ENCODE results near the gene POLE.

POLE gene

DNA sequence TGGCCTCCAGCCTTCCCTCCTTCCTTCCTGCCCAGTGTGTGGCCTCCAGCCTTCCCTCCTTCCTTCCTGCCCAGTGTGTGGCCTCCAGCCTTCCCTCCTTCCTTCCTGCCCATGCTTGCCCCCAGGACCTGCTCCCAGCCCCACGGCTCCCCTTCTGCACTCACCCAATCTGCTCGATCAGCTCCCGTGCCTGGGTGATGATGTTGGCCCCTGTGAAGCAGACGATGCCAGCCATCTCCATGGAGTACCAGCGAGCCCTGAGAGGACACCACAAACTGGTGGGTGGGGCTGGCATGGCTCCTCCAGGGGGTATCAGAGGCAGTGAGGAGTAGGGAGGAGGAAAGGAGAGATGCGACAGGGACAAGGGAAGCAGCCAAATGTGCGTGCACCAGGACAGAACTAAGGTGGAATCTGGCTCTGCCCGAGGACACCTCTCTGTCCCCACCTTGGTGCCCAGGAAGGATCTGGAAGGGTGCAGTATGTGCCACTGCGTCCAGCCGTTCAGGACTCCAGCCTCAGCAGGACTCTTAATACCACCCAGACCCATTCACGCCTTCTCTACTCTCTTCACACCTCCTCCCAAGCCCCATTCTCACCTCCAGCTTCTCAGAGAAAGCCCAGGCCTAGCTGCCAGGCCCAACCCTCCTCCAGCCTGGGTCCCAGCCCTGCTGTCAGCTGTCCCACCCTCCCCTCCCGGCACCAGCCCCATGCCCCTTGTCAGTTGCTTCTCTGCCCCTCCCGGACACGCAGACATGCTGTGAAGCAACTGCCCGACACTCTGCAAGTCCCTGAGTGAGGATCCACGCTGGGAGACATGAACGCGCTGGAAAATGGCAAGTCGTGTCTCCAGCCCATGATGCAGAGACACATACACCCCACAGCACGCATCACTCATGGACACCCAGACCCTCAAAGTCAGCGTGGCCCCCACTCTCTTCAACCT is 22.7 kb downstream of the POLE start:
- Histone ChIP-seq H3K27ac (ENCODE audit: low read depth, low read length) (no peak overlapping the region), H3K79me2 (ENCODE audit: control insufficient read depth, insufficient read depth, low read length, unreplicated experiment) (no peaks in the 10 kb centered on the region), H3K4me3 (ENCODE audit: low read depth, low read length) (no peak overlapping the region), H2AFZ (ENCODE audit: low read length, unreplicated experiment) (no peak overlapping the region), H3K27me3 (ENCODE audit: insufficient read depth, low read length) (no peaks in the 10 kb centered on the region), H3K4me1 (ENCODE audit: control insufficient read depth, insufficient read depth, low read length, unreplicated experiment) (no peaks in the 10 kb centered on the region), H3K36me3 (ENCODE audit: insufficient read depth, low read length) (peaks cover 41% of the 10 kb centered on the region)

DNA sequence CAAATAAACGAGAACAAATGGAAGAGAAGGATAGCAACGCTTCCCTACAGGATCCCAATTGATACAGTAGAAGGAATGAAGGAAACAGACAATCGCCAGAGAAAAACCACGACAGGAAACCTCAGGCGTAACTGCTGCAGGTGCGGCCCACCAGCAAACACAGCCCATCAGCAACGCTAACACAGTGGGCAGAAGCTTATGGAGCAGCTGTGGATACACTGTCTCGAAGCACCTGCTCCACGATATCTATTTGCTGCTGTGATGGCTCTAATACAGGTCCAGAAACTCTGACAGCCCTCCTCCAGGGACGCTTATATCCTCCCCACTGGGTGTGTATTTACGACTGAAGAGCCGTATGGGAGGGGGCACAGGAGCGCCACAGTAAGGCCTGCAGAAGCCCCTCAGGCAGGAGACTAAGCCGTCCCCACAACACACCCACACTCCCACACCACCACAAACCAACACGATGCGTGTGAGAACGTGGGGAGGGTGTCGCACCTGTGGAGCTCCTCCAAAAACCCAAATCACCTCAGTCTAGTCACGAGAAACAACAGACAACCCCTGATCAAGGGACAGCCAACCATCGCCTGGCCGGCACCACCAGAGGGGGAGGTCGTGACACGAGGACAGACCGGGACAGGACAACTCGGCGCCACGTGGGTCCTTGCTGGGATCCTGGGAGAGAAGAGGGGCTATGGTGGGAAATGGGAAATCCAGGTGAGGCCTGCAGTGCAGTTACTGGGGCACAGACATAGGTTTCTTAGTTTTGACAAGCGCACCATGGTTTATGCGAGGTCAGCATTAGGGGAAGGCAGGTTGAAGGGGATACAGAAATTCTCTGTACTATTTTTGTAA is 24.0 kb downstream of the POLE start:
- no peaks in the 10 kb centered on the region for H3K79me2 ChIP-seq (ENCODE audit: control insufficient read depth, insufficient read depth, low read length, unreplicated experiment)
- H3K4me1 ChIP-seq (ENCODE audit: control insufficient read depth, insufficient read depth, low read length, unreplicated experiment): no peaks in the 10 kb centered on the region
- H3K4me3 ChIP-seq (ENCODE audit: low read depth, low read length): no peak overlapping the region
- no peak overlapping the region for H3K27ac ChIP-seq (ENCODE audit: low read depth, low read length)
- no peaks in the 10 kb centered on the region for H3K27me3 ChIP-seq (ENCODE audit: insufficient read depth, low read length)
- H2AFZ ChIP-seq (ENCODE audit: low read length, unreplicated experiment): no peak overlapping the region
- peaks cover 46% of the 10 kb centered on the region for H3K36me3 ChIP-seq (ENCODE audit: insufficient read depth, low read length)

DNA sequence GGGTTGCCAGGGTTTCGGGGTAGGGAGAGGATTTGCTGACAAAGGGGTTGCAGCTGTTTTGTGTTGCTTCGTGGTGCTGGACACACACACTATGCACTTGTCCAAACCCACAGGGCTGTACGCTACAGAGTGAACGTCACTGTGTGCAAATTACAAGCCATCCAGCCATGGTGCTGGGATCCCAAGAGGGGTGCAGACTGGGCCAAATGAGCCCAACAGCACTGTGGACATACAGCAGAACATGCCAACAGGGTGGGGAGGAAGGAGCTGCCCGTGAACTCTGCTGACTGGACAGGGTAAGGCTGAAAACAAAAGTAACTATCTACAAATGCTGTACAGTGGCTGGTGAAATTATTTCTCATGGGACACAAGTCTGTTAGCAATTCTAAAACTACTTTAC is 25.2 kb downstream of the POLE start:
- Histone ChIP-seq H3K27ac (ENCODE audit: low read depth, low read length) (no peak overlapping the region), H3K36me3 (ENCODE audit: insufficient read depth, low read length) (peaks cover 45% of the 10 kb centered on the region), H2AFZ (ENCODE audit: low read length, unreplicated experiment) (no peak overlapping the region), H3K27me3 (ENCODE audit: insufficient read depth, low read length) (no peaks in the 10 kb centered on the region), H3K4me3 (ENCODE audit: low read depth, low read length) (no peak overlapping the region), H3K79me2 (ENCODE audit: control insufficient read depth, insufficient read depth, low read length, unreplicated experiment) (no peaks in the 10 kb centered on the region), H3K4me1 (ENCODE audit: control insufficient read depth, insufficient read depth, low read length, unreplicated experiment) (no peaks in the 10 kb centered on the region)

DNA sequence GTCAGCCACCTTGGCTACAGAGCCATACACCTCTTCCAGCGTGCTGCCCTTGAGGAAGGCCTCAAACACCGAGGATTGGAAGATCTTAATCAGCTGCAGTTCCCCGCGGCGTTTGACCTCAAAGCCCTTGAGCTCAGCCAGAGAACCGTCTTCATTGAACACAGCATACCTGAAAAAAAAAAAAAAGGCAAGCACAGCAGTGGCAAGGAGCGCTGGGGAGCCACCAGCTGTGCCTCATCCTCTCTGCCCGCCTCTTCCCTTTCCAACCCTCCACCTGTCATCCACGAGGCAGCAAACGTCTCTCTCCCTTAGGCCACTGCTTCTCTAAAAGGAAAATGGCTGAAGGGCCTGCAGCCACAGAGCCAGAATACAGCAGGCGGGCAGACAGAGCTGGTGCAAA is 26.1 kb downstream of the POLE start:
- H3K36me3 ChIP-seq (ENCODE audit: insufficient read depth, low read length): peaks cover 42% of the 10 kb centered on the region
- no peaks in the 10 kb centered on the region for H3K27me3 ChIP-seq (ENCODE audit: insufficient read depth, low read length)
- H2AFZ ChIP-seq (ENCODE audit: low read length, unreplicated experiment): no peak overlapping the region
- no peak overlapping the region for H3K27ac ChIP-seq (ENCODE audit: low read depth, low read length)
- no peak overlapping the region for H3K4me3 ChIP-seq (ENCODE audit: low read depth, low read length)
- no peaks in the 10 kb centered on the region for H3K4me1 ChIP-seq (ENCODE audit: control insufficient read depth, insufficient read depth, low read length, unreplicated experiment)
- no peaks in the 10 kb centered on the region for H3K79me2 ChIP-seq (ENCODE audit: control insufficient read depth, insufficient read depth, low read length, unreplicated experiment)

DNA sequence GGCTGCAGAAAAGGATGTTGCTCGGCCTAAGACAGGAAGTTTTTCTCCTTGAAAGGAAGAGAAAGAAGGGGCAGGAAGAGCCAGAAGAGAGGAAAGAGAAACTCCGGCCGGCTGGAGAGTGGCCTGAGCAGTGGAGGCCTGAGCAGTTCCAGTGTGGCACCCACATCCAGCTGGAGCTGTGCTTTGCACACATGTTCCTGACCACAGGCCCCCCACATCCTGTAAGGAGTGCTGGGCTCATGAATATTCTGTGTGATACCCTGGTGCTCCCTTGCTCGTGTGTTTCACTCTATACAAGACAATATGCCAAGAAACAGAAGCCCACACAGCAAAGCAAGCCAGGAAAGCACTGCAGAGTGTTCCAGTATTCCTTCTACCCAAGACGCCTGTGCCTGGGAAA is 27.1 kb downstream of the POLE start:
- Histone ChIP-seq H3K4me1 (ENCODE audit: control insufficient read depth, insufficient read depth, low read length, unreplicated experiment) (no peaks in the 10 kb centered on the region), H3K4me3 (ENCODE audit: low read depth, low read length) (no peak overlapping the region), H3K36me3 (ENCODE audit: insufficient read depth, low read length) (peaks cover 39% of the 10 kb centered on the region), H3K79me2 (ENCODE audit: control insufficient read depth, insufficient read depth, low read length, unreplicated experiment) (no peaks in the 10 kb centered on the region), H3K27me3 (ENCODE audit: insufficient read depth, low read length) (no peaks in the 10 kb centered on the region), H3K27ac (ENCODE audit: low read depth, low read length) (no peak overlapping the region), H2AFZ (ENCODE audit: low read length, unreplicated experiment) (no peak overlapping the region)

DNA sequence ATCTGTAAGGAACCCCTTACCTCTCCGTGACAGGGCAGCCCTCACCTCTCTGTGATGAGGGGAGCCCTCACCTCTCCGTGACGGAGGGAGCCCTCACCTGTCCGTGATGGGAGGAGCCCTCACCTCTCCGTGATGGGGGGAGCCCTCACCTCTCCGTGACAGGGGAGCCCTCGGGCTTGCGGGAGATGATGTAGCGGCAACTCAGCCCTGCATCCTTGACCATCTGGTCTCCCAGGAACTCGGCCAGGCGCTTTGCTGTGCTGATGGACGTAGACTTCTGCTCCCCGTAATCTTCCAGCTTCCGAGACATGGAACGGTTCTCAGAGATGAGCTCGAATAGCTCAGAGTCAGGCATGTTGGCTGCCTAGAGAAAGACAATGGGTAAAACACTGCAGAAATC is 28.0 kb downstream of the POLE start:
- Histone ChIP-seq H3K36me3 (ENCODE audit: insufficient read depth, low read length) (peaks cover 40% of the 10 kb centered on the region), H3K27ac (ENCODE audit: low read depth, low read length) (no peak overlapping the region), H3K4me3 (ENCODE audit: low read depth, low read length) (no peak overlapping the region), H2AFZ (ENCODE audit: low read length, unreplicated experiment) (no peak overlapping the region), H3K4me1 (ENCODE audit: control insufficient read depth, insufficient read depth, low read length, unreplicated experiment) (no peaks in the 10 kb centered on the region), H3K27me3 (ENCODE audit: insufficient read depth, low read length) (no peaks in the 10 kb centered on the region), H3K79me2 (ENCODE audit: control insufficient read depth, insufficient read depth, low read length, unreplicated experiment) (no peaks in the 10 kb centered on the region)

DNA sequence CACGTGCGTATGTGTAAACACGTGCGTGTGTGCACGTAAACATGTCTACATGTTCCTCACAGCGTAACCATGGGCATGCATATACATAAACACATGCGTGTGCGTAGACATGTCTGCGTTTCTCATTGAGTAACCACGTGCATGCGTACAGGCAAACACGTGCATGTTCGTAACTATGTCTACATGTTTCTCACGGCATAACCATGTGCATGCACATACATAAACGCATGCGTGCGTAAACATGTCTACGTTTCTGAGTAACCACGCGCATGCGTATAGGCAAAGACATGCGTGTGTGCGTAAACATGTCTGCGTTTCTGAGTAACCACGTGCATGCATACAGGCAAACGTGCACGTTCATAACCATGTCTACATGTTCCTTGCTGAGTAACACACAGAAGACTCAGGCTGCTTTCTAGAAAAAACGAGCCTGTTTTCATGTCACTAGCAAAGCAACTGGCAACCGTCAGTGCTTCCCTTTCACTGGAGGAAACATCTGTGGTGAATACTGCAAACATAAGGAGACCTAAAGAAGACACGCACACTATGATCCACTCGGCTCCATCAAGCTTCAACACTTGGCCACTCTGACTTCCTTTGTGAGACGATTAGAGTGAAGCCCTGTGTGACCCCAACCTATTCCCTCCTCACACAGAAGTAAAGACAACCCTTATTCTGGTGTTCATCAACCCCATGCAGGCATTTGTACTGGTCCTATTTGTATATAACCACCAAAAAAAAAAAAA is 28.8 kb downstream of the POLE start:
- Histone ChIP-seq H3K79me2 (ENCODE audit: control insufficient read depth, insufficient read depth, low read length, unreplicated experiment) (no peaks in the 10 kb centered on the region), H3K27me3 (ENCODE audit: insufficient read depth, low read length) (no peaks in the 10 kb centered on the region), H3K36me3 (ENCODE audit: insufficient read depth, low read length) (peaks cover 48% of the 10 kb centered on the region), H3K4me3 (ENCODE audit: low read depth, low read length) (no peak overlapping the region), H3K4me1 (ENCODE audit: control insufficient read depth, insufficient read depth, low read length, unreplicated experiment) (no peaks in the 10 kb centered on the region), H3K27ac (ENCODE audit: low read depth, low read length) (no peak overlapping the region), H2AFZ (ENCODE audit: low read length, unreplicated experiment) (no peak overlapping the region)

DNA sequence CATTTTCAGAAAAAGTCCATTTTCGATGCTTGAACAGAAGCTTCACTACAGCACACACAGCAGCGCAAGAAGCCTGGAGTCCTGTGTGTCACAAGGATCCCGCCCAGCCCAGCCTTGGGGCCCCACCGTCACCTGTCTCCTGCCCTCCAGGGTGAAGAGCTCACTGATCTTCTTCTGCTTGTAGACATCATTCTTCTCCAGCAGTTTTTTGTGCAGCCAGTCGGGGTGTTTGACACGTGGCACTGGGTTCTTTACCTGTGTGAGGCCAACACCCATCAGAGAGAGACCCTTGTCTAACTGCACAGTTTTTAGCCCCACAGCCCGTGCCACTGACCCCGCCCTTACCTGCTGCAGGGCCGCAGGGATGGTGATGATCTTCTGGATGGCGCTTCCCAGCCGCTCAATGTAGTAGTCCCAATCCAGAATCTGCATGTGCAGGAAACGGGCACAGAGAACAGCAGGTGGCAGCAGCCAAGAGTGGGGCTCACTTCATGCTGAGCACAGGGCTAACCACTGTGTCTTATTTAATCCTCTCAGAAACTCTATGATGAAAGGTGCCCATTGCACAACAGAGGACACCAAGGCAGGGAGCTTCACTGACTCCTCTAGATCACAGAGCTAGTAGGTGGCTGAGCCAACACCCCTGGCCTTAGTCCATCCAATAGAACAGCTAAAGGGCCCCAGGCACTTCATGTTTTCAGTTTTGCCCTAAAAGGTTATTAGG is 30.0 kb downstream of the POLE start:
- H3K27ac ChIP-seq (ENCODE audit: low read depth, low read length): no peak overlapping the region
- H2AFZ ChIP-seq (ENCODE audit: low read length, unreplicated experiment): no peak overlapping the region
- H3K79me2 ChIP-seq (ENCODE audit: control insufficient read depth, insufficient read depth, low read length, unreplicated experiment): no peaks in the 10 kb centered on the region
- no peaks in the 10 kb centered on the region for H3K4me1 ChIP-seq (ENCODE audit: control insufficient read depth, insufficient read depth, low read length, unreplicated experiment)
- H3K4me3 ChIP-seq (ENCODE audit: low read depth, low read length): no peak overlapping the region
- H3K27me3 ChIP-seq (ENCODE audit: insufficient read depth, low read length): no peaks in the 10 kb centered on the region
- peaks cover 46% of the 10 kb centered on the region for H3K36me3 ChIP-seq (ENCODE audit: insufficient read depth, low read length)

DNA sequence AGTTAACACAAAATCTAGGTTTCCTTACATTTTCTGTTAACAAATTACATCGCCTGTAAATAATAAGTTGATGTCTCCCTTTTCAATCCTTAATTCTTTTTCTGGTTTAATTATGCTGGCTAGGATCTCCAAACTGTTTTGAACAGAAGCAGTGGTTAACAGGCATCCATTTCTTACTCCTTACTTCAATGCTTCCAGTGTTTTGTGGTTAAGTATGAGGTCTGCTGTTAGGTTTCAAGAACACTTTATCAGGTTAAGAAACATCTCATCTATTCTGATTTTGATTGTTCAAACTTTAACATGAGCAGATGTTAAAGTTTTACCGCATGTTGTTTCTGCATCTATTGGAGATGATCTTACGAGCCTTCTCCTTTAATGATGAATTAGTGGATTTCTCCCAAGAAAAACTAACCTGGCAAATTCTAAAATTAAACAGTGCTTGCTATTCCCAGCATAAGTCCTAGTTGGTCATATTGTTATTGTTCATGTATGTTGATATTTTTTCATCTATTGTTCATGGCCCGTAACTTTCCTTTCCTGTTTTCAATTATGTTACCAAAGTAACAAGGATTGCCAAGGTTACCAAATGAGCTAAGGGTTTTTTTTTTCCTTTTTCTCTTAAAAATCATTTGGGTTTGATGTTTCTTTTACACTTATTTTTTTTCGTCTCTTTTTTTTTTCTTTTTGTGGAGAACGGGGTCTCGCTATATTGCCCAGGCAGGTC is 33.4 kb downstream of the POLE start:
- no peak overlapping the region for H3K4me3 ChIP-seq (ENCODE audit: low read depth, low read length)
- no peaks in the 10 kb centered on the region for H3K4me1 ChIP-seq (ENCODE audit: control insufficient read depth, insufficient read depth, low read length, unreplicated experiment)
- H3K36me3 ChIP-seq (ENCODE audit: insufficient read depth, low read length): peaks cover 42% of the 10 kb centered on the region
- H3K27ac ChIP-seq (ENCODE audit: low read depth, low read length): no peak overlapping the region
- H3K27me3 ChIP-seq (ENCODE audit: insufficient read depth, low read length): no peaks in the 10 kb centered on the region
- H2AFZ ChIP-seq (ENCODE audit: low read length, unreplicated experiment): no peak overlapping the region
- H3K79me2 ChIP-seq (ENCODE audit: control insufficient read depth, insufficient read depth, low read length, unreplicated experiment): no peaks in the 10 kb centered on the region

Data from ACC112 (cell line).